GM19467 (cell line): Measurements from ENCODE around the gene REEP6.
"Not testable (repeated sequence)": the region's sequence is repeated elsewhere in the genome, so short reads cannot be mapped to it uniquely, and the experiment has no call there.

Experiments
- ATAC-seq: cut with Tn5 transposase; IDR thresholded peaks from one replicate; pipeline ENCODE4 v1.9.1; 2021; ENCODE audit warnings: mild to moderate bottlenecking, moderate library complexity; ENCODE audit not compliant: unreplicated experiment

Gene REEP6

DNA sequence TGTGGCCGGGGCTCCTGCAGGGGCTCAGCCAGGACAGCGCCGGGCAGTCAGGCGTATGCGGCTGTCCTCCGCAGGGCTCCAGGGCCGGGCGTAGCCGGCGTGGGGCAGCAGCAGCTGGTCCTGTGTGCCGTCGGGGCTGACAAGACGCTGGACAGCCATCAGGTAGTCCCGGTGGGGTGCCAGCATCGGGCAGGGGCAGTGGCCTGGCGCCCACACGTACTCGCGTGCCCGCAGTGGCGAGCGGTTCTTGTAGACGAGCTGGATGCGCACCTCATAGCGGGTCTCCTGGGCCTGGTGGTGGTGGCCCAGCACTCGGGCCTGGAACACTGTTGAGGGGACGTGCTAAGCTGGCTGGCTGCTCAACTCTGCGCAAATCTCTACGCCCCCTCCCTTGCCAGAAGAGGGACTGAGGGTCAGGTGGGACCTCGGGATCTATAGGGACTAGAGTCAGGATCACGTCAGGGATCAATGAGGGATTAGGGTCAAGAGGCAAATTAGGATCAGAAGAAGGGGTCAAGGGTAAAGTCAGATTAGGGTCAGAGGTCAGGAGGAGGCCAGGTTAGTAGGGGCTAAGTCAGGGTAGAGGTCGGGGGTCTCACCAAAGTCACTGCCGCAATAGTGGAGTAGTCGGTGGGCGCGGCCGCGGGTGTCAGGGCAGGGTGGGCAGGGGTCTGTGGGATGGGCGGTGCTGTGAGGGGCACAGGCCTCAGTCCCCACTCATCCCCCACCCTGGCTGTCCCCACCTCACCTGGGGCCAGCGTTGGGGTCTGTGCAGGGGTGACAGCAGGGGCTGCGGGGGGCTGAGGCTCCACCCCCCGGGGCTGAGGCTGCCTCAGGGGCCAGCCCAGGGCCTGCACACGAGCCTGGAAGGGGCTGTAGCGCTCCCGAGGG lies 15.3 kb downstream of the REEP6 start:
- no peak for ATAC-seq

DNA sequence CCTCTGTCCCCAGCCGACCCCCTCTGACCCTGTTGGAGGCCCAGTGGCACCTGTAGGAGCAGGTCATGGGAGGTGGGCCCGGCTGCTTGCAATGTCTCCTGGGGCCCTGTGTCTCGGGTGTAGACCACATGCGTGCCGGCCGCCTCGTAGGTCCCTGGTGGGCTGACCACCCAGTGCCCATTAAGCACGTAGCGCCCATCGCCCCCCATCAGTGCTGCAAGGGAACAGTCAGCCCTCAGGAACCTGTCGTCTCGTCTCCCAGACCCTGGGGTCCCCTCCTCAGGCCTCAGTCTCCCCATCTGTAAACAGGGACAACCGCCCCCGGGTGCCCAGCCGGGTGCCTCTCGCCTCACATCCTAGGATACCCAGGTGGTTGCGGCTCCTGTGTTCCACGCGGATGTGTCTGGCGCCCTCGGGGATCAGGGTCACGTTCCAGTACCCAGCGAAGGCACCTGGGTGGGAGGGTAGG lies 16.2 kb downstream of the REEP6 start:
- ATAC-seq, result no peak

DNA sequence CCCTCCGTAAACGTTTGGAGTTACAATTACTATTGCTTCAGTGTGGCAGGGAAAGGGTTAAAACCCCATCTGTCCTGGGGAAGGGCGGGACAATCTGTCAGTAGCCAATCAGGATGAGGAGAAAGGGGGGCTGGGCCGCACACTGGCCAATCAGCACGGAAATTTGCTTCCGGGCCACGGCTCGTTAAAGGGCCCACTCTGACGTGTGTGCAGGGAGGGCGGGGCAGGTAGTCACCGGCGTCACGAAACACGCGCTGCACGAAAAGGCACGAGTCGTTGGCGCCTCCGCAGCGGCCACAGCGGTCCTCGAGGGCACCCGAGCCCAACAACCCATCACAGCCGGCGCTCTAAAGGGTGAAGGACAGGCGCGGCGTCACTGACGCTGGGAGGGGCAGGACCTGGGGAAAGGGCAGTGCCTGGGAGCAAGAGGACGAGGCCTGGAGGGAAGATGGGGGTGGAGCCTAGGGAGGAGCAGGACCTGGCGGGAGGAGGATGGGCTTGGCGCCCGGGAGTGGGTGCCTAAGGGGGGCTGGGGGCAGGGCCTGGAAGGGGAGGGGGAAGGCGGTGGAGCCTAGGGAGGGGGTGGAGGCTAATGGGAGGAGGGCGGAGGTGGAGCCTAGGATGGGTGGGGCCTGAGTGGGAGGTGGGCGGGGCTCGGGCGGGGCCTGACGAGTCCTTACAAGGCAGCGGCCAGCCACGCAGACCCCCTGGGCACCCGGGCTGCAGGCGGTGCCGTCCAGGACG lies 17.0 kb downstream of the REEP6 start:
- ATAC-seq, result no peak

DNA sequence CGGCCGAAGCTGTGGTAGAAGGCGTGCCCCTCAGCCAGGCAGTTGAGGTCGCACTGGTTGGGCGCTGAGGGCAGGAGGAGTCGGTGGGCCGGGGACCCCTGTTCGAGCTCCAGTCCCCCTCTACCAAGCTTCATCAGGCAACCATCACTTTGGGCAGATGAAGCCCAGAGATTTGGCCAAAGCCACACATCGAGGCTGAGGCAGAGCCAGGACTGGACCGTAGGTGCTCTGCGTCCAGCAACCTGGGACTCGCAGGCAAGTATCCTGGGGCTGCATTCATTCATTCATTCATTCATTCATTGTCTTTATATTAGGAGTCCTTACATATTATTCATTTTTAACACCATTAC lies 17.5 kb downstream of the REEP6 start:
- no peak for ATAC-seq

DNA sequence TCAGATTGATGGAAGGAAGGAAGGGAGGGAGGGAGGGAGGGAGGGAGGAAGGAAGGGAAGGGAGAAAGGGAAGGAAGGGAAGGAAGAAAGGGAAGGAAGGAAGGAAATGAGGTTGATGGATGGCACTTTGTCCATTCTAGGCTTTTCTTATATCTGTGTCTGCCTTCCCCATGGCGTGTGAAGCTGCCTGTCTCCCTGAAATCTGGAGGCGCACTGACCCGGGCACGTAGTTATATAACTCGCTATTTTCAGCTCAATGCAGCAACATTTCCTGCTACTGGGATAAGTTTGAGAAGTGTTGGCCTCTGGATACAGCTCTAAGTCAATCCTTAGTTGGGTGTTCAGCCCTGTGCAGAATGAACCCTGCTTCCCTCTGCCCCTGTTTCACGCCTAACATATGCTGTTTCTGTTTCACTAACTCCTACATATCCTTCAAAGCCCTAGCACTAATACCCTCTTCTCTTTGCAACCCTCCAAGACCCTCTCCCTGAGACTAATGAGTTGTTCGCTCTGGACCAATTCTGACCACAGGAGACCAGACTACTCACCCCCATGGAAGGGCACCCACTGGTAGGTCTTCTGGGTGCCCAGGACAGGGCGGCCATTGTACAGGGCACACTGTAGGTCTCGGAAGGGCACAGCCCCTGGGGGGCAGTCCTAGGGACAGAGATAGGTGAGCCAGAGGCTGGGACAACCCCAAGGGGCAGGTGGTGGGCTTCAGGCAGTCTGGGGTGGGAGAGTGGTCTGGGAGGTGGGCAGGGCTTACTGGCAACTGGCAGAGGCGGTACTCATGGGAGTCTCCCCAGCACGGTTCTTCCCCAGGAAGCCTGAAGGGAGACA lies 18.8 kb downstream of the REEP6 start:
- no peak for ATAC-seq

DNA sequence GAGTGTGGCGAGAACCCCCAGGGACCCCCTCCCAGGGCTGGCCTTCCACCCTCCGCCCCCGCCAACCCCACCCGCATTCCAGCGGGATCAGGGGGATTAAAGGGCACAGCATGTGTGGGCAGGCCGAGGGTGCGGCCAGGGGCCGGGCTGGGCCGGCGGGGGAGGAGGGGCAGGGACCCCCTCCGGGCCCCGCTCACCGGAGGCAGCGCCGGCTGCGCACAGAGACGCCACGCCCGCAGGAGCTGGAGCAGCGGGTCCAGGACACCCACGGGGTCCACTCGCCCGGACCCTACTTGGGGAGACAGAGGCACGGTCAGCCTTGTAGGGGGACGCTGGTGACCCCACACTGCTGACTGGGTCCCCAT lies 19.4 kb downstream of the REEP6 start:
- ATAC-seq, result no peak

DNA sequence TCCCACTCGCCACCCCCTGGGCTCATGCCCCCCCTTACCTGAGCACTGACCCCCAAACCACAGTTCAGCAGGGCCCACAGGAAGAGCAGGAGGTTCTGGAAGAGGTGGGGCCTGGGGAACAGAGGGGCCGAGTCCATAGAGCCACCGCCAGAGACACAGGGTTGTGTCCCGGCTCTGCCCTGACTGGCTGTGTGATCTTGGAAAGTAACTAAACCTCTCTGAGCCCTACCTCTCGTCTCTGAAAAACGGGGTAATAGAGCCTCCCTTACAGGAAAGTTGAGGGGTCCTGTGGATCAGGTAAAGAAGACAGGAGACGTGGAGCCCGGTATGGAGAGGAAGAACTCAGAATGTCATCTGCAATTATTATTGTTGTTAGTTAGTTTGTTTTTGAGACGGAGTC lies 19.8 kb downstream of the REEP6 start:
- no peak for ATAC-seq

DNA sequence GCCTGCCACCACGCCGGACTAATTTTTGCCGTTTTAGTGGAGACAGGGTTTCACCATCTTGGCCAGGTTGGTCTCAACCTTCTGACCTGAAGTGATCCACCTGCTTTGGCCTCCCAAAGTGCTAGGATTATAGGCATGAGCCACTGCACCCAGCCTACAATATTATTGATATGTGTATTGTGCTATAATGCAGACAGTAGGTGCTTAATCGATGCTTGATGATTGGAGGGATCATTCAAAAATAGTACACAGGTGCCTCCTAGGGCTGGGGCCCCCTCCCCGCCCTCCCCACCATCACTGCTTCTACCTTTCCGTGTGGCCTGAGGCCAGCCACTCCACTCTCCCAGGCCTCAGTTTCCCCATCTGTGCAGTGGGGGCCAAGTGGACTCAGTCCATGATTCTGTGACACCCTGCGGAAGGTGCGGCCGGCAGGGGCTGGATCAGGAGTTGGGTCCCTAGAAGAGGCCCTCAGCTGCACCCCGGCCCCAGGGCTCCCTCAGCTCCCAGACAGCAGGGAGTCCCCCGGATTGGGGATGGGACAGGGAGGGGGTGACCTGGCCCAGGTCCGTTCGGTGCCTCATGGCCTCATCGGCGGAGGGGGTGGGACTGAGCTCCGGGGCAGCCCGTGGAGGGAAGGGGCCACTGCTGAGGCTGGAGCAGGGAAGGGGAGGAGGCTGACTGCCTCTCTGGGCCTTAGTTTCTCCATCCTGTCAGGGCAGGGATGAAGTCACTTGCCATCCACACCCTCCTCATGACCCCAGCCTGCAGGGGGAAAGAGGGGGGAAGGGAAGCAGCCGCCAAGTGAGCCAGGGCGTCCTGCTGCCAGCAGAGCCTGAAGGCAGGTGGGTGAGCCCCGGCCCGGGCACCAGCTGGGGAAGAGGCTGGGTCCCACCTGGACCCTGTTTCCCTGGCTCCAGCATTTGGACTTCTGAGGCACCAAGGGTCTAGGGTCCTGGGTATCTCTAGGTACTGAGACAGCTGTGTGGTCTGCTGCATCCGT lies 20.6 kb downstream of the REEP6 start:
- no peak for ATAC-seq

DNA sequence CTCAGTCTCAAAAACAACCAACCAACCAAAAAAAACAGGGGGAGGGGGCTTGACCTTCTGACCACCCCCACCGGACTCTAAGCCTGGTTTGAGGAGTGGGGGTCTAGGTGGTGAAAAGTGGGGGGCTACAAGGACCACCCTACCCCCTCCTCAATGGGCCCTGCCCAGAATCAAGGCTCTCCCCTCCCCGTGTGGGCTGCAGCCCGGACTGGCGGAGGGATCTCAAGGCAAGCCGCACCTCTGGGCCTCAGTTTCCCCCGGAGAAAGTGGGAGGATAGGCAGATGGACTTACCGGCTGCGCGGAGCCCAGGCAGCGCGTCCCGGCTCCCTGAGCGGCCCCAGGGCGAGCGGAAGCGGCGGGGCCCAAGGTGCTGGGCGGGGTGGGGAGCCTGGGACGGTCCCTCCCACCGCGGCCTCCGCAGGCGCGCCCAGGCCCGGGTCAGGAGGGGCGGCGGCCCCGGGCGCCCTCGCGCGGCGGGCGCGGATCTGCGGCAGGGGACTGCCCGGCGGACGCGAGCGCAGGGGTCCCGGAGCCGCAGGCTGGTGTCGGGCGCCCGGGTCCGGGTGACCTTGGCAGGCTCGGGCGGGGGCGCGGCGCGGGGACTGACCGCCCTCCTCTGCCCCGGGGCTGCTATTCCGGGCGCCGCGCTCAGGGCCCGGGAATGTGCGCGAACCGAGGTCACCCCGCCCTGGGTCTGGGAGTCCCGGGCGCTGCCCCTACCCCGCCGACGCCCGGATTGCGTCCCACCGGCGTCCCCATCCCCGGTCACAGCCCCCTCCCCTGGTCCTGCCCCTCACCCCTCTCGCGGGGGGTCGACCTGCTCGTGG lies 21.9 kb downstream of the REEP6 start, which contains the start of gene ADAMTSL5:
Gene ADAMTSL5, minus strand, starts transcription at position 349 of the 828 bp plus-strand sequence. CDS start 2,076 bp downstream, outside the sequence.
- no peak for ATAC-seq

DNA sequence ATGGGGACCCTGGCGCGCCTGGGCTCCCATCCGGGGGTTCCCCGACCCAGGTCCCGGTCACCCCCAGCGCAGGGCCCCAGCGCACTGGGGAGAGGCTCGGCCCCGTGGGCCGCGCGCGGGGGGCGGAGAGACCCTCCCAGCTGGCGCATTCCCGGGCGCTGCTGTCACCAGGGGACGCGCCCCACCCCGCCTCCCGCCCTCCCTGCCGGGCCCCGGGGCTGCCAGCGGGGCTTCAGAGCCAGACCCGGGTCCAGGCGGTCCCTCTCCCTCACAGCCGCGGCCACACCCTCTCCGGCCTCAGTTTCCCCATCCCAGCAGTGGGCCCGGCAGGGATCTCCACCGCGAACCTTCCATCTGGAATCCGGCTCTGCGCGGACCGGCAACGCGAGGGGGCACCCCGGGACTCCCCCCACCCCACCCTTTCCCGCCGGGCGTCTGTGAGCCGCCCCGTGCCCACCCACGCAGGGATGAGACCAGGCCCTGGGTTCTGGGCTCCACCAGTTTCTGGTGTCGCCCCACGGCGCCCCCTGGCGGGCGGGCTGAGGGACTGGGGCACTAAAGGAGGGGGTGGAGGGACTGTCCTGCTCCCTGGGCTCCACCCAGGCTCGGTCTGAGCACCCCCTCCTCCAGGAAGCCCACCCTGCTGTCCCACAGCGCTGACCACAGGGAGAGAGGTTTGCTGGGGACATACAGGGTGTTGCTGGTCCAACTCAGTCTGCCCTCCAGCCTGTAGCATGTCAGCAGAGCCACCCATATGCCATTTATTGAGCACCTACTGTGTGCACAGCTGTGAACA lies 22.7 kb downstream of the REEP6 start:
- no peak for ATAC-seq

DNA sequence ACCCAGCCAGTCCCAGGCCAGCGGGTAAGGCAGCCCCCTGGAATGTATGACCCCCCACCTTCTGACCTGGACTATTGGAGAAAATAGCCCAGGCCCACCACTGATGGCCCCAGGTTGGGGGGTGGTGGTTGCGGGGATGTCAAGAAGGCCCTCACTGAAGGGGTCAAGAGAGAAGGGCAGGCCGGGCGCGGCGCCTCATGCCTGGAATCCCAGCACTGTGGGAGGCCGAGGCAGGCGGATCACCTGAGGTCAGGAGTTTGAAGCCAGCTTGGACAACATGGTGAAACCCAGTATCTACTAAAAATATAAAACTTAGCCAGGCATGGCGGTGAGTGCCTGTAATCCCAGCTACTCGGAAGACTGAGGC lies 23.3 kb downstream of the REEP6 start:
- no peak for ATAC-seq

DNA sequence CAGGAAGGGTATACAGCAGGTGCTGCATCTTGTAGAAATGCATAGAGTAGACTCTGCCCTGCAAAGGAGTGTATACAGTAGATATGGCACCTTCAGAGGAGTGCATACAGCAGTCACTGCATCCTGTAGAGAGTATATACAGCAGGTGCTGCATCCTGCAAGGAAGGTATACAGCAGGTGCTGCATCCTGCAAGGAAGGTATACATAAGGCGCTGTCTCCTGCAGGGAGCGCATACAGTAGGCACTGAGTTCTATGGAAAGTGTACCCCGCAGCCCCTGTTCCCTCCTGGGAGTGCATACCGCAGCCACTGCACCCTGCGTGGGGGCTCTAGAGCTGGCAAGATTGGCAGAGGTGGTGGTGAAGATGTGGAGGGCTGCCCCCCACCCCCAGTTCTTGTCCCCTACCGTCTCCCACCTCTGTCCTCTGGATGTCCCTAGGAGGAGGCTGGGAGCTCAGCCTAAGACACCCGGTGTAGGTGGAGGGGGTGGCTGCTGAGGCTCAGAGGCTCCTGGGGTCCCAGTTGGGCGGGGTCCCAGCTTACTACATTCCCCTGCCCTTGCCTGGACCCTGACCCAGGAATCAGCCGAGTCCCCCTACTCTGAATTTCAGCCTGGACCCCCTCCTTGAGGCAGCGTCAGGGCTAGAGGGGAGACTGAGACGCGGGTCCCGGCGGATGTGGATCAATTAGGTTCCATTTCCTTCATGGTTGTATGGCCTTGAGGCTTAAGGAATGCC lies 24.2 kb downstream of the REEP6 start:
- no peak for ATAC-seq

DNA sequence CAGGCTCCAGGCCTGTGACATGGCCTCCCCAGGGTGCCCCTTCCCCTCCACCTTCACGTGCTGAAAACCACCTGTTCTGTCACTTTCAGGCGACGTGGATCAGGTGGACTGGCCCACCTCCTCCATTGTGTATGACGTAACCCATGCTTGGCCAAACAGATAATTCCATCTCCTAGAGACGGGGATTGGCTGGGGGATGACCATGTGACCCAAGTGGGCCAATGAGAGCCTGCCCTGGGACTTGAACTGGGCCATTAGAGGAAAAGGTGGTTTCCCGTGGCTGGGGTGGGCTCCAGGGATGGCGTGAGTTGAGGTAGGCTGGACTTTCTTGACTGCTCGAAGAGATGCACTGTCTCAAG lies 25.4 kb downstream of the REEP6 start:
- ATAC-seq, result no peak

DNA sequence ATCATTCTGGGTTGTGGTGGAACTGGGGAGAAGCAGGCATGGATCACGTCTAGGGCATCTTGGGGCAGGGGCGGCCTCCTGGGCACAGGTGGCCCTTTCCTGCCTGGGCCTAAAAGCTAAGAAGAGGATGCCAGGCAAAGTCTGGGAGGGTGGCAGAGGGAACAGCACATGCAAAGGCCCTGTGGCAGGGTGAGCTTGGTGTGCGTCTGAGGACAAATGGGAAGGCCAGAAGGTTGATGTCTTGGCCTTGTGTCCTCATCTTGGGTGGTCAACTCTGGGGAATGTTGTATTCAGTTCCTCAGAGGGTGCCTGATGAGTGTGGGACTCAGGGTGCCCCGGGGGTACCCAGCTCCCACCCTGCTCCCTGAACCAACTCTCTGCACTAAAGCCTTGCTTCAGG lies 27.5 kb downstream of the REEP6 start:
- ATAC-seq, result no peak

DNA sequence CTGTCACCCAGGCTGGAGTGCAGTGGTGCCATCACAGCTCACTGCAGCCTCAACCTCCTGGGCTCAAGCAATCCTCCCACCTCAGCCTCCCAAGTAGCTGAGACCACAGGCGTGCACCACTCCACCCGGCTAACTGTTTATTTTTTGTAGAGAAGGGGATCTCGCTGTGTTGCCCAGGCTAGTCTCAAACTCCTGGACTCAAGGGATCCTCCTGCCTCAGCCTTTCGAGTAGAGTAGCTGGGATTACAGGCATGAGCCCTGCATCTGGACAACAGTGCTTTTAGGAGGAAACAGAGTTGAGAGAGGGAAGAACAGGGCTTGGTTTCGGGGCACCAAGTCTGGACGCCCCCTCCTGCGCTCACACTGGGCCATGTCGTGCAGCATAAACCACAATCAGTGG lies 28.8 kb downstream of the REEP6 start:
- not testable (repeated sequence) for ATAC-seq

DNA sequence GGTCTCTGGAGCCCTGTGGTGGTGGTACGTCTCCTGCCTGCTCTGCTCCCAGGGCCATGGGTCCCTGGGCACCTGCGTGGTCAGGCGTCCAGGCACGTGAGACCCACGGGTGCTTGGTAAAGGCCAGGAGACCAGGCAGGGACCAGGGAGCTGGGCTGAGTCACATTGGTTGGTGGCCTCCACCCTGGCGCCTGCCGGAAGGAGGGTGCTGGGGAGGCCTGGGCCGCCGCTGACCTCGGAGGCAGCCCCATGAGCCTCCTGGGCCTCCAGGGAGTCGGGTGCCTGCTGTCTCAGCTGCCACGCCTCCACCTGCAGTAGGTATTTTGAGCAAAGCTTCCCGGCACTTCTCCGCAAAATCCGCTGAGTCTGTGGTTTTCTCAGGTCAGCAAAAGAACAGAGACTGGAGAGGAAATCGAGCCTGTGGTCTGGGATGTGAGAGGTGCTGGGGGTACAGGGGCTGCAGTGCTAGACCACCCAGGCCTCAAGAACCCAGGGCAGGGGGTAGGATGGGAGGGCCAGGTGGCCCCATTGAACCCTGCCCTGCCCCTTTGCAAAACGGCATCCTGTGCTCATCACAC lies 29.3 kb downstream of the REEP6 start:
- ATAC-seq, result no peak

DNA sequence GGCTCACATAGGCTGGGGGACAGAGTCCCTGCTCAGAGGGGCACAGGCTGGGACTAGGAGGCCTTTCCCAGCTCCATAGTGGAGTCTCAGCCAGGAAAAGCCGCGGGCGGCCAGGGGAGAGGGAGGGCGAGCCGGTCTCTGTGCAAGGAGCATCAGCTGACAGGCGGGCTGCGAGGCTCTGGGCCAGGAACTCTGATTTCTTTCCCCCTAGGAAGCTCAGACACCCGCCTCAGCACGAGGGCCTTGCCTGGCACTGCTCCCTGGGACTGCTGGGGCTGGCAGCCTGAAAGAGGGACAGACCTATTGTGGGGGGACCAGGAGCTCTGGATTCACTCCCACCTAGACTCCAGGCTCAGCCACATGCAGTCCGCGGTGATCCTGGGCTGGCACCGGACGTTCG lies 30.7 kb downstream of the REEP6 start:
- ATAC-seq, result no peak
